ENCODE results near the gene AGPAT4.

The AGPAT4 gene

DNA sequence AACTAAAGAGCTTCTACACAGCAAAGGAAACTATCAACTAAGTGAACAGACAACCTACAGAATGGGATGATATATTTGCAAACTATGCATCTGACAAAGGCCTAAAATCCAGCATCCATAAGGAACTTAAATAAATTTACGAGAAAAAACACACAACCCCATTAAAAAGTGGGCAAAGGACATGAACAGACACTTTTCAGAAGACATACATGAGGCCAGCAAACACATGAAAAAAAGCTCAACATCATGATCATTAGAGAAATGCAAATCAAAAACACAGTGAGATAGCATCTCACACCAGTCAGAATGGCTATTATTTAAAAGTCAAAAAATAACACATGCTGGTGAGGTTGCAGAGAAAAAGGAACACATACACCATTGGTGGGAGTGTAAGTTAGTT, 24.5 kb downstream of the AGPAT4 start:
- Histone ChIP-seq H3K4me1 (ENCODE audit: low read length) (no peaks in the 10 kb centered on the region), H3K27me3 (replicated peaks; ENCODE audit: insufficient read depth, low read length) (no peaks in the 10 kb centered on the region), H3K27ac (ENCODE audit: low read length) (no peak overlapping the region), H3K4me2 (ENCODE audit: low read depth, low read length) (no peak overlapping the region), H3K79me2 (ENCODE audit: low read length) (no peaks in the 10 kb centered on the region), H3F3A (ENCODE audit: insufficient read depth, low read length) (no peaks in the 10 kb centered on the region), H4K20me1 (ENCODE audit: insufficient read depth, low read length) (no peaks in the 10 kb centered on the region), H3K9me2 (replicated peaks; ENCODE audit: insufficient read depth, low read length) (no peaks in the 10 kb centered on the region), H2AFZ (ENCODE audit: low read length) (no peak overlapping the region), H3K9me3 (replicated peaks; ENCODE audit: insufficient read depth, low read length) (no peaks in the 10 kb centered on the region), H3K9ac (ENCODE audit: low read length) (no peak overlapping the region), H3K4me3 (ENCODE audit: low read length) (no peak overlapping the region), H3K36me3 (replicated peaks; ENCODE audit: insufficient read depth, low read length) (no peaks in the 10 kb centered on the region)
- TF ChIP-seq EZH2phosphoT487 (IDR thresholded peaks at IDR 0.05; ENCODE audit: low read length) (no peak), EZH2 (optimal IDR thresholded peaks at IDR 0.05; ENCODE audit: low read depth, low read length) (no peak)
- TF ChIP-seq, protein P1, sequence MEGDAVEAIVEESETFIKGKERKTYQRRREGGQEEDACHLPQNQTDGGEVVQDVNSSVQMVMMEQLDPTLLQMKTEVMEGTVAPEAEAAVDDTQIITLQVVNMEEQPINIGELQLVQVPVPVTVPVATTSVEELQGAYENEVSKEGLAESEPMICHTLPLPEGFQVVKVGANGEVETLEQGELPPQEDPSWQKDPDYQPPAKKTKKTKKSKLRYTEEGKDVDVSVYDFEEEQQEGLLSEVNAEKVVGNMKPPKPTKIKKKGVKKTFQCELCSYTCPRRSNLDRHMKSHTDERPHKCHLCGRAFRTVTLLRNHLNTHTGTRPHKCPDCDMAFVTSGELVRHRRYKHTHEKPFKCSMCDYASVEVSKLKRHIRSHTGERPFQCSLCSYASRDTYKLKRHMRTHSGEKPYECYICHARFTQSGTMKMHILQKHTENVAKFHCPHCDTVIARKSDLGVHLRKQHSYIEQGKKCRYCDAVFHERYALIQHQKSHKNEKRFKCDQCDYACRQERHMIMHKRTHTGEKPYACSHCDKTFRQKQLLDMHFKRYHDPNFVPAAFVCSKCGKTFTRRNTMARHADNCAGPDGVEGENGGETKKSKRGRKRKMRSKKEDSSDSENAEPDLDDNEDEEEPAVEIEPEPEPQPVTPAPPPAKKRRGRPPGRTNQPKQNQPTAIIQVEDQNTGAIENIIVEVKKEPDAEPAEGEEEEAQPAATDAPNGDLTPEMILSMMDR (IDR thresholded peaks at IDR 0.05; ENCODE audit: low read length): no peak
- no peak for DNase-seq

DNA sequence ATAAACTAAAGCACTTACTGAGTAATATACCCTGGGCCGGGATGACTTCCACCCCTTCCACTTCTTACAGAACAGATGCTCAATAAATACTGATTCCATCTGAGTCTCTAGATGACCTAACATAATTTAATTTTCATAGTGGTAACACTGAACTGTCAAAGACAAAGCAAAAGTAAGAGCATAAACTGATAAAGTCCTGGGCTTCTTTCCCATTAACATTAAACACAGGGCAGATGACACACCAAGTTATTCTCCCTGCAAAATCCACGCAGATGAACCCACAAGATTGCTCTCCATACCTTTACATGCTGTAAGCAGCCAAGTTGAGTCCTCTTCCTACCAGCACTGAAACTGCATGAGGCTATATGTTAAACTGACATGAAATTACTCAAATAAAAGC, 27.1 kb downstream of the AGPAT4 start:
- no peaks in the 10 kb centered on the region for H3F3A ChIP-seq (ENCODE audit: insufficient read depth, low read length)
- no peak overlapping the region for H3K4me2 ChIP-seq (ENCODE audit: low read depth, low read length)
- H3K9ac ChIP-seq (ENCODE audit: low read length): no peak overlapping the region
- no peak for DNase-seq
- H3K27ac ChIP-seq (ENCODE audit: low read length): no peak overlapping the region
- no peaks in the 10 kb centered on the region for H3K36me3 ChIP-seq (replicated peaks; ENCODE audit: insufficient read depth, low read length)
- H3K27me3 ChIP-seq (replicated peaks; ENCODE audit: insufficient read depth, low read length): no peaks in the 10 kb centered on the region
- H3K79me2 ChIP-seq (ENCODE audit: low read length): no peaks in the 10 kb centered on the region
- H3K4me1 ChIP-seq (ENCODE audit: low read length): no peaks in the 10 kb centered on the region
- H3K9me3 ChIP-seq (replicated peaks; ENCODE audit: insufficient read depth, low read length): no peaks in the 10 kb centered on the region
- no peak overlapping the region for H3K4me3 ChIP-seq (ENCODE audit: low read length)
- no peaks in the 10 kb centered on the region for H4K20me1 ChIP-seq (ENCODE audit: insufficient read depth, low read length)
- H3K9me2 ChIP-seq (replicated peaks; ENCODE audit: insufficient read depth, low read length): no peaks in the 10 kb centered on the region
- no peak overlapping the region for H2AFZ ChIP-seq (ENCODE audit: low read length)
- no peak for TF ChIP-seq EZH2 (optimal IDR thresholded peaks at IDR 0.05; ENCODE audit: low read depth, low read length)
- TF ChIP-seq, protein P1 (IDR thresholded peaks at IDR 0.05; ENCODE audit: low read length): no peak
- no peak for TF ChIP-seq EZH2phosphoT487 (IDR thresholded peaks at IDR 0.05; ENCODE audit: low read length)

DNA sequence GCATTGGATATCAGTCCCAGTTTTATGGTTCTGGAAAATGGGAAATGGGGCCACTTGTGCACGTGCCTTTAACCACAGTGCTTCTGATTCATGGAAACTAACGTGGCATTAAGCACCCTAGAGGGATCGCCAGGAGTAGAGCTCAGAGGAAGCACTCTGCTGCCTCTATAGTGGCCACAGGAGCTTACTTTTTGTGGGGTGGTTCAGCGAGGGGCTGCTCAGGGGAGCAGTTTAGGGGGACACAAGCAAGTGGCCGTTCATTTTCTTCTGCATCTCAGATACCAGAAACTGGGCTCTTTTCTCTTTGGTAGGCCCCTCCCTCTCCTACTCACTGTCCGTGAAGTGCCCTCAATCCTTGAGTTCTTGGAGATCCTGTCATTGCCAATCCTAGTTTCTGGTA, 28.5 kb downstream of the AGPAT4 start:
- Histone ChIP-seq H3K4me3 (ENCODE audit: low read length) (no peak overlapping the region), H3K79me2 (ENCODE audit: low read length) (no peaks in the 10 kb centered on the region), H3K27ac (ENCODE audit: low read length) (no peak overlapping the region), H3K9me3 (replicated peaks; ENCODE audit: insufficient read depth, low read length) (no peaks in the 10 kb centered on the region), H3K36me3 (replicated peaks; ENCODE audit: insufficient read depth, low read length) (no peaks in the 10 kb centered on the region), H3K4me1 (ENCODE audit: low read length) (no peaks in the 10 kb centered on the region), H4K20me1 (ENCODE audit: insufficient read depth, low read length) (no peaks in the 10 kb centered on the region), H3F3A (ENCODE audit: insufficient read depth, low read length) (no peaks in the 10 kb centered on the region), H3K27me3 (replicated peaks; ENCODE audit: insufficient read depth, low read length) (no peaks in the 10 kb centered on the region), H3K4me2 (ENCODE audit: low read depth, low read length) (no peak overlapping the region), H2AFZ (ENCODE audit: low read length) (no peak overlapping the region), H3K9ac (ENCODE audit: low read length) (no peak overlapping the region), H3K9me2 (replicated peaks; ENCODE audit: insufficient read depth, low read length) (no peaks in the 10 kb centered on the region)
- no peak for TF ChIP-seq EZH2phosphoT487 (IDR thresholded peaks at IDR 0.05; ENCODE audit: low read length)
- no peak for TF ChIP-seq EZH2 (optimal IDR thresholded peaks at IDR 0.05; ENCODE audit: low read depth, low read length)
- TF ChIP-seq, protein P1 (IDR thresholded peaks at IDR 0.05; ENCODE audit: low read length): no peak
- no peak for DNase-seq
